ENCODE data around the gene JMJD4. TPM values are rescaled to one million over a fixed set of nuclear protein-coding genes. Genes with fewer than 3 reads are reported as not detected.
"Not testable (repeated sequence)": the region's sequence is repeated elsewhere in the genome, so short reads cannot be mapped to it uniquely, and the experiment has no call there.

The JMJD4 gene
- total and polyA plus RNA-seq, 2 donors = 17.4 to 18.5 TPM

DNA sequence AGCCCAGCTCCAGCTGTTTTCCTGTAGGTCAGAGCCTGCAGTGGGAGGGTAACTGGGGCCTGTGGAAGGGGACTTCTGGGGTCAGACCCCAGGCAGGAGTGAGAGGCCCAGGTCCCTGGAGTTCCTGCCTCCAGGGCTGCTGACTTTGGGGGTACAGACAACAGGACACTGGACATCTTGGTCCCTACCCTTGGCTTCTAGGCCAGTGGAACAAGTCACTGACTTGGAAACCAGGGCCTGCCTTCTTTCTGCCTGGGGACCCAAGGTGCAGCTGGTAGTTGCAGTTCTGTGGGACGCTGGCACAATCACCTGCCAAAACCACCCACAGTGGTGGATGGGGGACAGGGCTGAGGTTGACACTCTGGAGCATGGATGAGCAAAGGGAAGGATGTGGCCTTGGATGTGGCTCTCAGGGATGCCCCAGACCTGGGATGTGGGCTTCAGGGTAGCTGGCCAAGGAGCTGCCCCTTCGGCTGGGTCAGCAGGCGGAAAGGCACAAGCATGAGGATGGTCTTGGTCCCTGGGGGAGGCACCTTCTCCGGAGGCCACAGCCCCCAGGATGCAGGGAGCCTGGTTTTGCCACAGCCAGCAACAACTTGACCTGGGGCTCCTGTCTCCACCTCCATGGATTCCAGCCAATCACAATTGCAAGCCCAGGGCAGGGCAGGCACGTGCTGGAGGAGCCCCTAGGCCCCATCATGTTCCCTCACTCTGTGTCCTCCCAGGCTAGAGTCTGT is 5.8 kb downstream of the JMJD4 start:
- peaks cover 2% of the 10 kb centered on the region for H3K4me1 ChIP-seq (ENCODE audit: insufficient read depth)
- no peak for DNase-seq (ENCODE audit: extremely low spot score)
- no peaks in the 10 kb centered on the region for H3K36me3 ChIP-seq (ENCODE audit: insufficient read depth)
- WGBS = 55% methylated on average over 5 of the region's 5 CpGs
- H3K4me3 ChIP-seq (ENCODE audit: low read depth, low read length) = peak overlapping the region; percentile 58
- H3K27ac ChIP-seq (ENCODE audit: low read depth) = no peak overlapping the region

DNA sequence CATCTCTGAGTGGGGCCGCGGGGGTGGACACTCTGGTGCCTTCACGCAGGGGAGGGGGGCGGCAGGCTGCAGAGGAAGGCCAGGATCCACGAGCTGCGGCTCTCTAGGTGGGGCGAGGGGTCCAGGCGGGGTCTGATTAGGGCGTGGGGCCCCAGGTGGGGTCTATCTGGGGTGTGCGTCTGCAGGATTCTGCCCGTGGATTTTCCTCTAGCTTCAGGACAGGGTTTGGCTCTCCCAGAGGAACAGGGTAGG is 6.3 kb downstream of the JMJD4 start:
- DNase-seq (ENCODE audit: extremely low spot score) = no peak
- H3K36me3 ChIP-seq (ENCODE audit: insufficient read depth) = no peaks in the 10 kb centered on the region
- peak overlapping the region; percentile 55 for H3K27ac ChIP-seq (ENCODE audit: low read depth)
- WGBS = 2% methylated on average over 11 of the region's 11 CpGs
- H3K4me1 ChIP-seq (ENCODE audit: insufficient read depth) = peaks cover 2% of the 10 kb centered on the region
- H3K4me3 ChIP-seq (ENCODE audit: low read depth, low read length) = peak overlapping the region; percentile 58

DNA sequence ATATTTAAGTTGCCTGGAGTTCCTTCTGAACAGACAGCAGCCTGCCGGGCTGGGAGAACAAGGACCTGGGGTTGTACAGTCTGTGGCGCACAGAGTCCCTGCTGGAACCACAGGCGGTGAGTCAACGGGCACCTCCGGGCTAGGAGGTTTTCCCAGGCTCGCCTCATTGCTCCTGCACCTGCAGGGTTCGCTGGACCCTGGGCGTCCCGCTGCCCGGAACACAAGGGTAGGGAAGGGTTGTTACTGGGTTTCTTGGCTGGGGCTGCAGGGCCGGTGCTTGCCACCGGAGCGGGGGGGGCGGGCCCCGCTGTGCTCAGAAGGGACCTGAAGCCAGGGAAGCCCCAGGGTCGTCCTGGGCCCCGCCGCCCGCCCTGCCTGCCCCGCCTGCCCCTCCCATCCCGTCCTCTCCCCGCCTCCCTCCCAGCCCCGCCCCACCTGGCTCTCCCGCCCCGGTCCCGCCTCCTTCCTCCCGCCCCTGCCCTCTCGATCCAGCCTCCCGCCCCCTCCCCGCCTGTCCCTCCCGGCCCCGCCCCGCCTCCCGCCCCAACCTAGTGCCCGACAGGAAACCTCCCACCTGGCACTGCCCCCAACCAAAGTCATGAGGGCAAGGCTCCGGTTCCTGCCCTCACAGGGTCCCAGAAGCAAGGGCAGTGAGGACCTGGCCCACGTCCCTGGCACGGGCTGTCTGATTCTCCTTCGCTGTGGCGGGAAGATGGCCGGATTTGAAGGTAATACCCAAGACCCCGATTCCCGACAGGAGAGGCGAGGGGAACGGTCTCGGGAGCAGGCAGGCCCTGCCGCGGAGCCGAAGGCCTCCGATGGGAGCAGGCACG is 6.8 kb downstream of the JMJD4 start:
- Histone ChIP-seq H3K4me1 (ENCODE audit: insufficient read depth) (peaks cover 2% of the 10 kb centered on the region), H3K36me3 (ENCODE audit: insufficient read depth) (no peaks in the 10 kb centered on the region), H3K27ac (ENCODE audit: low read depth) (peak overlapping the region; percentile 55), H3K4me3 (ENCODE audit: low read depth, low read length) (peak overlapping the region; percentile 58)
- DNase-seq (ENCODE audit: extremely low spot score) = no peak
- WGBS = 2% methylated on average over 45 of the region's 51 CpGs

DNA sequence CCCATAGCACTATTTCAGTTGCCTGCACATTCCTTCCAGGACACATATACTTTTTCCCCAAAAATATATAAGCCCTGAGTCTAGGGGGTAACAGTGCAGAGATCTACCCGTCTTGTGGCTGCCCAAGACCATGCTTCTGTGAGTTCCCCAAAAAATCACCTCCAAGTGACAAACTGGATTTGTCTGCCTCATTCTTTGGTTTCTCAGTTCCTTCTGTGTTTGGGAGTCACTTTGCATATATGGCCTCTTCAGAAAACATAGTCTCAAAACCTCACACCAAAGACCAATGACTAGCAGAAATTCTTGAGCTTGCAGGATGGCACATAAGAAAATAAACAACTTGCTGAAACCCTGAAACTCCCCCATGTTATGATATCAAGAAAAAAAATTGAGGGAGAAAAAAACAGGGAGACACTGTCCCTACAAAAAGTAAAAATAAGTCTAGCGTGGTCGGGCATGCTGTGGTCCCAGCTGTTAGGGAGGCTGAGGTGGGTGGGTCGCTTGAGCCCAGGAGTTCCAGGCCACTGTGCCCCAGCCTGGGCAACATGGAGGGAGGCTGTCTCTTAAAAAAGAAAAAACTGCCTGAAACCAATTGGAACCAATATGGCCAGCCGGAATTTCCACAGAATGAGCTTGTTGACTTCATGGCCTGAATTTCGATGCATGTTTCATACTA is 8.0 kb downstream of the JMJD4 start:
- H3K27ac ChIP-seq (ENCODE audit: low read depth) = no peak overlapping the region
- peaks cover 2% of the 10 kb centered on the region for H3K4me1 ChIP-seq (ENCODE audit: insufficient read depth)
- 84% methylated on average over 6 of the region's 6 CpGs for WGBS
- no peak for DNase-seq (ENCODE audit: extremely low spot score)
- H3K4me3 ChIP-seq (ENCODE audit: low read depth, low read length) = no peak overlapping the region
- no peaks in the 10 kb centered on the region for H3K36me3 ChIP-seq (ENCODE audit: insufficient read depth)

DNA sequence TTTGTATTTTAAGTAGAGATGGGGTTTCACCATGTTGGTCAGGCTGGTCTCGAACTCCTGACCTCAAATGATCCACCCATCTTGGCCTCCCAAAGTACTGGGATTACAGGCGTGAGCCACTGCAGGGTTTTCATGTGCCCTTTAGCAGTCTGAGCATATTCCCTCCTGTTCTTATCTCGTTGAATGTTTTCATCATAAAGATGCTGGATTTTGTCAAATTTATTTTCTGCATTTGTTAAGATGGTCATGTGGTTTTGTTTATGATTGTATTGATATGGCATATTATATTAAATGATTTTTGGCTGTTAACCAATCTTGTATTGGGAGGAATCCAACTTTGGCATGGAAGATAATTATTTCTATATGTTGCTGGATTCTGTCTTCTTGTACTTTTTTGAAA is 8.8 kb downstream of the JMJD4 start:
- H3K4me1 ChIP-seq (ENCODE audit: insufficient read depth) = peaks cover 2% of the 10 kb centered on the region
- H3K36me3 ChIP-seq (ENCODE audit: insufficient read depth) = no peaks in the 10 kb centered on the region
- no peak for DNase-seq (ENCODE audit: extremely low spot score)
- no peak overlapping the region for H3K4me3 ChIP-seq (ENCODE audit: low read depth, low read length)
- 58% methylated on average over 3 of the region's 3 CpGs for WGBS
- H3K27ac ChIP-seq (ENCODE audit: low read depth) = no peak overlapping the region

DNA sequence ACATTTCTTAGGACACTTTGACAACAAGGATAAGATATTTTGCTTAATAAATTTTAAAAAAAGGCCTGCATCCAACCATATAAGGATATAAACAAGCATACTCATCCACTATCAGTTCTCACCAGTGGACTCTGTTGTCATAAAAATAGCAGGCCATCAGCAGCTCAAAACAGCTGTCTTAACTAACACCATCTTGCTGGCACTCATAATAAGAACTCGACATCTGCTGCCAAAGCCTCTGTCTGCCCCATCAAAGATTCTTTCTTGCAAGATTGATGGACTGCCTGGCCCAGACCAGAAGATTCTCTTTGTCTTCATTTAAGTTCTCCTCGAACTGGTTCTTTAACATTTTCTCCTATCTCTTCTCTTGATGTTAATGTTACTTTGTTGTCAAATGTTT is 10.1 kb downstream of the JMJD4 start:
- no peak for DNase-seq (ENCODE audit: extremely low spot score)

DNA sequence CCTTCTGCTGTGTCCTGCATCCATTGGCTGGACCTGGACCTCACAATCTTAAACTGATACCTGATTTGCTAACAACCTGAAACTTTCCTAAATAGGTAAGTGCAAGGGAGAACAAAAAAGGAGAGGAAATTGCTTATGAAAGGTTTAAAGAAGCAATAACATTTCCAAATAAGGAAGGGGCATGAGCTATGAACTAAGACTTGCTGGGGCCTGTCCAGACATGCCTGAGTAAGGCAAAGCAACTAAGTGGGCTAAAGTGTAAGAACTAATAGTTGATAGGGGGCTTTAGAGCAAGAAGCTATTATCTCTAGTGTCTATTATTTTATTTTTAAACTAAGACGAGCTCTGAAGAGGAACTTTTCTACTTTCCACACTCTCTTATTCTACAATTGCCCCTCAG is 11.6 kb downstream of the JMJD4 start:
- DNase-seq (ENCODE audit: extremely low spot score) = no peak
- 74% methylated on average over 1 of the region's 1 CpG for WGBS
- Histone ChIP-seq H3K4me3 (ENCODE audit: low read depth, low read length) (no peak overlapping the region), H3K36me3 (ENCODE audit: insufficient read depth) (no peaks in the 10 kb centered on the region), H3K4me1 (ENCODE audit: insufficient read depth) (no peaks in the 10 kb centered on the region), H3K27ac (ENCODE audit: low read depth) (no peak overlapping the region)

More for the DNA sequence above, 10.1 kb downstream of the JMJD4 start:
- Histone ChIP-seq H3K4me1 (ENCODE audit: insufficient read depth) (peaks cover 2% of the 10 kb centered on the region), H3K27ac (ENCODE audit: low read depth) (no peak overlapping the region), H3K36me3 (ENCODE audit: insufficient read depth) (no peaks in the 10 kb centered on the region), H3K4me3 (ENCODE audit: low read depth, low read length) (no peak overlapping the region)
- 57% methylated on average over 2 of the region's 2 CpGs for WGBS

DNA sequence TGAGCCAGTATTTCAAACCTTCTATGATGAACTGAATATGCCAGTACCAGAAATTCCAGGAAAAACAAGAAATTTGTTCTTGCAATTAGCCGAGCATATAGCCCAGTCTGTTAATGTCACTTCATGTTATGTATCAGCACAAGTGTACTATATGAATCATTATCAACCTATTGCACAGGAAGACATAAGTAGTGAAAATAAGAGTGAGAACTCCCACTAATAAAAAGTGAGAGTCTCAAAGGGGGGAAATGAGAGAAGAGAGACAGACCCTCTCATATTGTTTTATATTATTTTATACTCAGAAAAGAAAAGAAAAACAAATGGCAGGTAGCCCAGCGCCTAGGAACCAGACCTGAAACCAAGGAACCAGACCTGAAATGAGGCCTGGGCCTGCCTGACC is 16.2 kb downstream of the JMJD4 start:
- Histone ChIP-seq H3K36me3 (ENCODE audit: insufficient read depth) (no peaks in the 10 kb centered on the region), H3K4me3 (ENCODE audit: low read depth, low read length) (no peak overlapping the region), H3K4me1 (ENCODE audit: insufficient read depth) (no peaks in the 10 kb centered on the region), H3K27ac (ENCODE audit: low read depth) (no peak overlapping the region)
- no peak for DNase-seq (ENCODE audit: extremely low spot score)
- 85% methylated on average over 2 of the region's 2 CpGs for whole genome bisulfite sequencing

DNA sequence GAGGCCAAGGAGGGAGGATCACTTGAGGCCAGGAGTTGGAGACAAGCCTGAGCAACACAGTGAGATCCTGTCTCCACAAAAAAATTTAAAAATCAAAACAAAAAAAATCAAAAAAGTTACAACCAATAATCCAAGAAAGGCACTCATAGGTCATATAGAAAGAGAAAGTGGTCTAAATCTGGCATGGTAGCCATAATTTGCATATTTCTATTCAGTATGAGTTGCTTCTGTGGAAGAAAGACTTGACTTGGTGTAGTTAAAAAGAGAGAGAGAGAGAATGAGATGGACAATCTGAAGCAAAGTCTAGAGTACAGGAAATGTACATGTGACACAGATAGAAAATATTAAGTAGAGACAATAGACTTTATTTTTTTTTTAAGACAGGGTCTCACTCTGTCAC is 22.5 kb downstream of the JMJD4 start:
- Histone ChIP-seq H3K4me3 (ENCODE audit: low read depth, low read length) (no peak overlapping the region), H3K36me3 (ENCODE audit: insufficient read depth) (no peaks in the 10 kb centered on the region), H3K27ac (ENCODE audit: low read depth) (no peak overlapping the region), H3K4me1 (ENCODE audit: insufficient read depth) (no peaks in the 10 kb centered on the region)
- DNase-seq (ENCODE audit: extremely low spot score) = no peak

DNA sequence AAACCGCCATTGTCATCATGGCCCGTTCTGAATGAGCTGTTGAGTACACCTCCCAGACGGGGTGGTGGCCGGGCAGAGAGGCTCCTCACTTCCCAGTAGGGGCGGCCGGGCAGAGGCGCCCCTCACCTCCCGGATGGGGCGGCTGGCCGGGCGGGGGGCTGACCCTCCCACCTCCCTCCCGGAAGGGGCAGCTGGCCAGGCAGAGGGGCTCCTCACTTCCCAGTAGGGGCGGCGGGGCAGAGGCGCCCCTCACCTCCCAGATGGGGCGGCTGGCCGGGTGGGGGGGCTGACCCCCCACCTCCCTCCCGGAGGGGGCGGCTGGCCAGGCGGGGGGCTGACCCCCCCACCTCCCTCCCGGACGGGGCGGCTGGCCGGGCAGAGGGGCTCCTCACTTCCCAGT is 24.6 kb downstream of the JMJD4 start:
- WGBS = 94% methylated on average over 20 of the region's 24 CpGs

DNA sequence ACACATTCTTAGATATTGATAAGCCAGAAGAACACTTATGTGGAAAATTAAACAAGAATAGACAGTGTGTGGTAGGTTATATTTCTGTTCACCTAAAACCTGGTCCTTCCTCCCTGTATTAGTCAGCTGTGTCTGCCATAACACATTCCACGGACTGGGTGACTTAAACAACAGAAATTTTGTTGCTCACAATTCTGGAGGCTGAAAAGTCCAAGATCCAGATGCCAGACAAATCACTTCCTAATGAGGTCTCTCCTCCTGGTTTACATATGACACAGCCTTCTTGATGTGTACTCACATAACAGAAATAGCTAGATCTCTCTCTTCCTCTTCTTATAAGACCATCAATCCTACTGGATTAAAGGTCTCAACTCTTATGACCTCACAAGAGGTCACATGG is 25.7 kb downstream of the JMJD4 start:
- 78% methylated on average over 1 of the region's 1 CpG for WGBS
- Histone ChIP-seq H3K4me3 (ENCODE audit: low read depth, low read length) (no peak overlapping the region), H3K4me1 (ENCODE audit: insufficient read depth) (no peaks in the 10 kb centered on the region), H3K36me3 (ENCODE audit: insufficient read depth) (no peaks in the 10 kb centered on the region), H3K27ac (ENCODE audit: low read depth) (no peak overlapping the region)
- no peak for DNase-seq (ENCODE audit: extremely low spot score)

More for the DNA sequence above, 24.6 kb downstream of the JMJD4 start:
- H3K36me3 ChIP-seq (ENCODE audit: insufficient read depth); H3K4me1 ChIP-seq (ENCODE audit: insufficient read depth); H3K27ac ChIP-seq (ENCODE audit: low read depth); DNase-seq (ENCODE audit: extremely low spot score); H3K4me3 ChIP-seq (ENCODE audit: low read depth, low read length): not testable (repeated sequence)

DNA sequence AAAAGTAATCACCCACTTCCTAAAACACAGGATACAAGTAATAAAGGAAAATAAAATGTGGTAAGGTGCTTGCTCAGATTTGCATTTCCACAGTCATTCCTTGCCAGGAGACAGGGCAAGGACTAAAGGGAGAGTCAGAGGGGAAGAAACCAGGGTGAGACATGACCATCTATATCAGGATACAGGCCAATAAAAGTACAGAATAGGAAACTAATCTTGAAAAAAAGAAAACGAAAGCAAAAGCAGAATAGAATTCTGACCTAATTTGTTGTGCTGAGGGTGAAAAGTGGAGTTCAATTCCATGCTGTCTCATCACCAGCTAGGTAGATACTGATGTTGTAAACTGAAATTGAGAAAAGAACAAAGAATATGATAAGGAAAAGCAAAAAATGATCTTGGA is 27.3 kb downstream of the JMJD4 start:
- Histone ChIP-seq H3K36me3 (ENCODE audit: insufficient read depth) (no peaks in the 10 kb centered on the region), H3K4me3 (ENCODE audit: low read depth, low read length) (no peak overlapping the region), H3K4me1 (ENCODE audit: insufficient read depth) (no peaks in the 10 kb centered on the region), H3K27ac (ENCODE audit: low read depth) (no peak overlapping the region)
- WGBS = 51% methylated on average over 1 of the region's 1 CpG
- DNase-seq (ENCODE audit: extremely low spot score) = no peak

DNA sequence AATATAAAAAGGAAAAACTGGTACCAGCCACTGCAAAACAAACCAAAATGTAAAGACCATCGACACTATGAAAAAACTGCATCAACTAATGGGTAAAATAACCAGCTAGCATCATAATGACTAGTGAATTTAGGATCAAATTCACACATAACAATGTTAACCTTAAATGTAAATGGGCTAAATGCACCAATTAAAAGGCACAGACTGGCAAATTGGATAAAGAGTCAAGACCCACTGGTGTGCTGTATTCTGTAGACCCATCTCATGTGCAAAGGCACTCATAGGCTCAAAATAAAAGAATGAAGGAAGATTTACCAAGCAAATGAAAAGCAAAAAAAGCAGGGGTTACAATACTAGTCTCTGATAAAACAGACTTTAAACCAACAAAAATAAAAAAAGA is 33.5 kb downstream of the JMJD4 start:
- H3K4me3 ChIP-seq (ENCODE audit: low read depth, low read length); H3K4me1 ChIP-seq (ENCODE audit: insufficient read depth); DNase-seq (ENCODE audit: extremely low spot score); H3K36me3 ChIP-seq (ENCODE audit: insufficient read depth); H3K27ac ChIP-seq (ENCODE audit: low read depth): not testable (repeated sequence)
- 90% methylated on average over 1 of the region's 1 CpG for WGBS

DNA sequence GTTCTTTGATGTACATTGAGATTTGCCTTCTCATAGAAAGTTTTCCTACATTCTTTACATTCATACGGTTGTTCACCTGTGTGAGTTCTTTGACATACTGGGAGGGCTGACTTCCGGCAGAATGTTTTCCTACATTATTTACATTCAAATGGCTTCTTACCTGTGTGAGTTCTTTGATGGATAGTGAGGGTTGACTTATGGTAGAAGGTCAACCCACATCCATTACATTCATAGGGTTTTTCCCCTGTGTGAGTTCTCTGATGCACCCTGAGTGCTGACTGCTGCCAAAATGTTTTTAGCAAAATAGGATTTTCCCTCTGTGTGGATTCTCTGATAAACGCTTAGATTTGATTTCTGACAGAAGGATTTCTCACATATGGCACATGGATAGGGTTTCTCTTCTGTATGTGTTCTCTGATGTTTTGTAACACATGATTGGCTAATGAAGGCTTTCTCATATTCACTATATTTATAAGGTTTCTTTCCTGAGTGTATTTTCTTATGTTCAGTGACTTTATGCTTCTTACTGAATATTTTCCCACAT is 37.7 kb downstream of the JMJD4 start:
- no peak for DNase-seq (ENCODE audit: extremely low spot score)
- Histone ChIP-seq H3K27ac (ENCODE audit: low read depth) (no peak overlapping the region), H3K4me1 (ENCODE audit: insufficient read depth) (no peaks in the 10 kb centered on the region), H3K36me3 (ENCODE audit: insufficient read depth) (no peaks in the 10 kb centered on the region), H3K4me3 (ENCODE audit: low read depth, low read length) (no peak overlapping the region)
- 87% methylated on average over 3 of the region's 3 CpGs for WGBS

Data from urinary bladder (tissue), 4 donors.